Osteoblast (primary cell): Measurements from ENCODE around the gene CUEDC2. TPM values are rescaled to one million over a fixed set of nuclear protein-coding genes. Genes with fewer than 3 reads are reported as not detected.

Experiments used
- DNase-seq: peaks from one replicate; pipeline ENCODE4 v3.0.0; 2011; ENCODE audit warnings: low spot score, mixed read lengths; ENCODE audit not compliant: insufficient read length; ENCODE audit errors: missing footprints
- H2AFZ ChIP-seq: 2 replicates; pipeline ENCODE4 v1.6.0; 2011; ENCODE audit warnings: mild to moderate bottlenecking, low read length
- H3K27ac ChIP-seq: 2 replicates; pipeline ENCODE4 v1.5.1; 2011; ENCODE audit warnings: mild to moderate bottlenecking, low read depth, low read length, moderate library complexity
- H3K27me3 ChIP-seq: 2 replicates; pipeline ENCODE4 v1.6.0; 2012; ENCODE audit warnings: mild to moderate bottlenecking, control low read depth, inconsistent platforms, low read length, moderate library complexity; ENCODE audit not compliant: insufficient read depth
- H3K36me3 ChIP-seq: 2 replicates; pipeline ENCODE4 v1.5.1; 2011; ENCODE audit warnings: mild to moderate bottlenecking, low read length, control low read depth, moderate library complexity; ENCODE audit not compliant: insufficient read depth
- H3K4me1 ChIP-seq: 2 replicates; pipeline ENCODE4 v1.5.1; 2011; ENCODE audit warnings: mild to moderate bottlenecking, low read length, control low read depth, moderate library complexity; ENCODE audit not compliant: insufficient read depth
- H3K4me2 ChIP-seq: 2 replicates; pipeline ENCODE4 v1.6.0; 2011; ENCODE audit warnings: mild to moderate bottlenecking, low read length; ENCODE audit not compliant: insufficient read depth
- H3K4me3 ChIP-seq: fragments of 200-600 bp; sonication (generic); 3 replicates; pipeline ENCODE4 v1.5.1; 2012; ENCODE audit warnings: mild to moderate bottlenecking, low read length, inconsistent platforms; ENCODE audit not compliant: insufficient read depth
- H3K79me2 ChIP-seq: 2 replicates; pipeline ENCODE4 v1.6.0; 2012; ENCODE audit warnings: mild to moderate bottlenecking, low read length, control low read depth, inconsistent platforms; ENCODE audit not compliant: insufficient read depth
- H3K9me3 ChIP-seq: 2 replicates; pipeline ENCODE4 v1.5.1; 2011; ENCODE audit warnings: low read depth, low read length, control low read depth
- H4K20me1 ChIP-seq: 2 replicates; pipeline ENCODE4 v1.6.0; 2012; ENCODE audit warnings: mild to moderate bottlenecking, low read length, control low read depth; ENCODE audit not compliant: insufficient read depth
- CTCF ChIP-seq: IDR thresholded peaks from 2 replicates; pipeline ENCODE4 v1.5.1; 2011; ENCODE audit warnings: mild to moderate bottlenecking, low read depth, low read length, moderate library complexity; ENCODE audit errors: extremely low read depth
- total RNA-seq: library from RNA; depleted of rRNA; stranded (reverse); fragments of >200 nt; gene quantifications from 2 replicates; pipeline ENCODE4 v1.2.3, GENCODE V29; 2012

Gene CUEDC2
- total RNA-seq, 1 donor, result 46.7 TPM

DNA sequence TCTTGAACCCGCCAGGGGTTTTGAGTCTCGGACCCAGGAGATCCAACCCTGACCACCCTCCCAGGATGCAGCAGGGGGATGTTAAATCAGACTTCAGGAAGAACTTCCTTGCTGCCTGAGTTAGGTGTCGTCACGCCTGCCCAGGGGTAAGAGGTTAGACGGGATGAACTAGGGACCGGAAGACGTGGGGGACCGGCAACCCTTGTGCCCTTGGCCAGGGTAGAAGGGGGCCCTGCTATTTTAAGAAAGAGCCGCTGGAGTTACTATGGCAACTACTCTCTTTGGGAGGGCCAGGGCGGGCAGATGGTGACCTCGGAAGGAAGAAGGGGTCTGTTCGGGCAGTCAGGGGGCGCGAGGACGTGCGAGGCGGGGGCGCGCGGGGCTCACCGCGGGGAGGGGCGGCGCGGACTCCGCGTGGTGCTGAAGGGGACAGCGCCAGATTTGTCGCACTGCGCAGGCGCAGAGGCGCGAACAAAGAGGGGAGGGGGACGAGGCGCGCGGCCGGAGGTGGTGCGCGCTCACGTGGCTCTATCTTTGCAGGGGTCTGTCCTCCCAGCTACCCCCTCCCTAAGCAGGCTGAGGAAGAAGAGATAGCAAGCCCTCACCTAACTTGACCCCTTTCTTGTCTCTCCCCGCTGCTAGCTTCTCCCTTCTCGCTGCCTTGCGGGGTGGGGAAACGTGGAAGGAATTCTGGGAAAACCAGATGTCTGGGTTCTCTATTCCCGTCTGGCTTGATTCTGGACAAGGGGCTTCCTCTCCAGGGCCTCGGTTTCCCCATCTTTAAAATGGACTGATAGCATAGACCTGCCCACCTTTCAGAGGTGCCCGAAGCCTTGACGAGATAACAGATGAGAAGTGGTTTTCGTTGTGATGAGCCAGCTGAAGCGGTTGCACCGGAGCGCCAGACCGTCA lies 12.8 kb downstream of the CUEDC2 start:
- Histone ChIP-seq H3K79me2 (peaks cover 8% of the 10 kb centered on the region), H3K36me3 (peaks cover 10% of the 10 kb centered on the region), H3K4me3 (peak overlapping the region; percentile 78), H3K27ac (no peak overlapping the region), H2AFZ (peak overlapping the region; percentile 6), H3K9me3 (no peaks in the 10 kb centered on the region), H3K27me3 (peaks cover 26% of the 10 kb centered on the region), H3K4me2 (peak overlapping the region; percentile 89), H4K20me1 (peaks cover 5% of the 10 kb centered on the region), H3K4me1 (peaks cover 20% of the 10 kb centered on the region)
- peak; percentile 94 for DNase-seq
- no peak for TF ChIP-seq CTCF

DNA sequence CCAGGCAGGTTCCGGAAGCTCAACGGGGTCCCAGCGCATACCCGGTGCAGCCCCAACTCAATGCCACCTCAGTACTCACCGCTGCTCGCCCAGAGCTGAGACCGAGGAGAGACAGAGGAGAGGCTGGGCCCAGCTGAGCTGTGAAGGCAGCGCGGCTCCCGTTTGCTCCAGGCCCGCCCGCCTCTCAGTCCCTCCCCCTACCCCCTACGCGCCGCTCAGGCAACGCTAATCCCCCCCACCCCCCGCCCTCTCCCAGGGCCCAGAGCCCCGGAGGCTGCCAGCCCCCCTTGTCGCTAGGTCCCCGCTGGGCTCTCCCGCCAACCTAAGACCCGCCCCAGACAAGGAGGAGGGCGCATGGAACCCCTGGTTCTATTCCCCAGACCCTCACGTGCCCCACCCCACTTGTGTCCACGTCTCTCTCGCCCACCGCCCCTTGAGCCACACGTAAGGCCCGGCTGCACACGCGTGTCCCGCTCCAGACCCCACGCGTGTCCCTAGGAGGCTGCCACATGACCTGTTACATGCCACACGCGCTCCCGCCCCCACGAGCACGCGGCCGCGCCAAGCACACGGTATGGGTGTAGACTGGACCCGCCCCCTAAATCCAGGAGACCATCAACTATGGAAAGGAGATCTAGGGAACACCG lies 13.6 kb downstream of the CUEDC2 start, which contains the start of gene PSD:
Gene PSD, minus strand, starts transcription at position 164 of the 647 bp plus-strand sequence. CDS start 1,747 bp downstream, outside the sequence.
- Histone ChIP-seq H3K27ac (no peak within 1 kb of the TSS), H3K36me3 (peaks cover 8% of the 10 kb centered on the region), H3K79me2 (peaks cover 8% of the 10 kb centered on the region), H4K20me1 (peaks cover 5% of the 10 kb centered on the region), H2AFZ (no peak within 1 kb of the TSS), H3K9me3 (no peaks in the 10 kb centered on the region), H3K4me2 (peak within 1 kb of the TSS; percentile 89), H3K27me3 (peaks cover 28% of the 10 kb centered on the region), H3K4me1 (peaks cover 20% of the 10 kb centered on the region), H3K4me3 (peak within 1 kb of the TSS; percentile 78)
- peak; percentile 43 for DNase-seq
- TF ChIP-seq CTCF, result no peak

DNA sequence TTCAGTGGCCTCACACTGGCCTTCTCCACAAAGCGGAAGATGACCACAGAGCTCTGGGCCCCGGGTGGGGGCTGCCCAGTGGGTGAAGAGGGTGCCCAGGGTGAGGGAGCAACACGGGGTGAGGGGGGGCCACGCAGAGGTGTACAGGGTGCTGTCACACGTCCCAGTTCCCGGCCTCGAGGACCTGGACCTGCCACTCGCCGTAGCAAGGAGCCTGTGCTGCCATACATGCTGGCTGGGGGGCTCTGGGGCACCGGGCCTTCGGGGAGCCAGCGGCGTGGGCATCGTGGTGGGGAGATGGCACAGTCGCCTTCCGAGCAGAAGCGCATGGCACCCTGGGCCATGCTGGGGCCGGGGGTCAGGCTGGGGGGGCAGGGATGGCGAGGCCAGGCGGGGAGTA lies 15.7 kb downstream of the CUEDC2 start:
- no peaks in the 10 kb centered on the region for H4K20me1 ChIP-seq
- H3K27ac ChIP-seq, result no peak overlapping the region
- no peak overlapping the region for H3K4me3 ChIP-seq
- H3K9me3 ChIP-seq, result no peaks in the 10 kb centered on the region
- H3K36me3 ChIP-seq, result no peaks in the 10 kb centered on the region
- H3K27me3 ChIP-seq, result peaks cover 44% of the 10 kb centered on the region
- H3K4me1 ChIP-seq, result peaks cover 14% of the 10 kb centered on the region
- H3K4me2 ChIP-seq, result no peak overlapping the region
- H2AFZ ChIP-seq, result no peak overlapping the region
- peak; percentile 65 for DNase-seq
- H3K79me2 ChIP-seq, result peaks cover 4% of the 10 kb centered on the region
- no peak for TF ChIP-seq CTCF

- no peak for TF ChIP-seq CTCF
- H3K27me3 ChIP-seq, result peaks cover 48% of the 10 kb centered on the region
- no peak for DNase-seq
- no peak overlapping the region for H2AFZ ChIP-seq
- H3K79me2 ChIP-seq, result no peaks in the 10 kb centered on the region
- no peak overlapping the region for H3K4me3 ChIP-seq
- H3K9me3 ChIP-seq, result no peaks in the 10 kb centered on the region
- peaks cover 13% of the 10 kb centered on the region for H3K4me1 ChIP-seq
- no peak overlapping the region for H3K4me2 ChIP-seq
- no peak overlapping the region for H3K27ac ChIP-seq
- H3K36me3 ChIP-seq, result no peaks in the 10 kb centered on the region
- H4K20me1 ChIP-seq, result no peaks in the 10 kb centered on the region
Measured at GRCh38 chr10:102416283-102416682, 16.1 kb downstream of the CUEDC2 start.
